DMS153 treated with DMSO at 0.1 percent for 48 hours (cell line): ENCODE data around the gene SPIRE1.
"Not testable (repeated sequence)": the region's sequence is repeated elsewhere in the genome, so short reads cannot be mapped to it uniquely, and the experiment has no call there.

ENCODE experiments used
- DNase-seq: peaks from one replicate; lab custom pipeline; 2025; ENCODE audit not compliant: unreplicated experiment; lab: John Stamatoyannopoulos, UW

Gene SPIRE1

DNA sequence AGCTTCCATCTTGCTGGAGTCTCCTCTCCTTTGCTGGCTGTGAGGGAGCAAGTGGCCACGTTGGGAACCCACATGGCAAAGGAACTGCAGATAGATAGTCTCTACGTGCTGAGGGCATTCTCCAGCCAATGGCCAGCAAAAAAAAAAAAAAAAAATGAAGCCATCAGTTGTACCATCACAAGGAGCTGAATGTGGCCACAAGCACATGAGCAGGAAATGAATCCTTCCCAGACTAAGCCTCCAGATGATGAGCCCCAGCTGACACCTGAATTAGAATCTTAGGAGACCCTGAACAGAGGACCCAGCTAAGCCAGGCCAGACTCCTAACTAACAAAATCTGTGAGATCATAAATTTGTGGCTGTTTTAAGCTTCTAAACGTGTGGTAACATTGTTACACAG is 57.9 kb downstream of the SPIRE1 start:
- no peak for DNase-seq

- DNase-seq: no peak
Observed at GRCh38 chr18:12599543-12599942, 58.4 kb downstream of the SPIRE1 start.

DNA sequence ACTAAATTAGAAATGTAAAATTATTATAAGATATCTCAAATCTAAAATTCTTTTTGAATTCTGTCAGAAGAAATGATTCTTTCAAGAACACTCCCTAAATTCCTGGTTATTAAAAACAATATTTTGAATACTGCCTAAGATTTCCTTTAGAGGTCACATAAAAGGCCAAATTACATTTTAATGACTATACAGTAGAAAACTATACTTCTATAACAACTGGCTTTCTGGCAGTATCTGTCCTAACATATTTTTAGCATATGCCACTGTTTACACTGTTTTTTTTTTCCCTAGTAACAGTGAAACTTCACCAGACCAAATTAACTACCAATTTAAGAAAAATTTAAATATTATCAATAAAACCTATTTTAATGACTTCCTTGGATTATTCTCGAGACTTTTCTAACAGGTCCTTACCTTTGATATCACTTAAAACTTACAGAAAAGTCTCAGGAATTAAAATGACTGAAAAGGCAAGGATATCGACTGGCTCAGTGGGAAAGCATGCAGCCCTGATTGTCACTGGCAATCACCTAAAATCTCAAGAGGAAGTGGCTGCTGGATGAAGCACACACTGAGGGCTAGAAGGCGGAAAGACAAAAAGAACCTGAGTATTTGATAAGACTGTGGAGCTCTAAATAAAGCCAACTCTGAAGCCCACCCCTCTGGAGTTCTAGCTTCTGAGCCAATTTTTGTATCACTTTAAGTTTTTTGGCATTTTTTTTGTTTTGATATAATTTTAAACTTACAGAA is 59.6 kb downstream of the SPIRE1 start:
- DNase-seq: no peak

- no peak for DNase-seq
Observed at GRCh38 chr18:12597760-12598159, 60.1 kb downstream of the SPIRE1 start.

DNA sequence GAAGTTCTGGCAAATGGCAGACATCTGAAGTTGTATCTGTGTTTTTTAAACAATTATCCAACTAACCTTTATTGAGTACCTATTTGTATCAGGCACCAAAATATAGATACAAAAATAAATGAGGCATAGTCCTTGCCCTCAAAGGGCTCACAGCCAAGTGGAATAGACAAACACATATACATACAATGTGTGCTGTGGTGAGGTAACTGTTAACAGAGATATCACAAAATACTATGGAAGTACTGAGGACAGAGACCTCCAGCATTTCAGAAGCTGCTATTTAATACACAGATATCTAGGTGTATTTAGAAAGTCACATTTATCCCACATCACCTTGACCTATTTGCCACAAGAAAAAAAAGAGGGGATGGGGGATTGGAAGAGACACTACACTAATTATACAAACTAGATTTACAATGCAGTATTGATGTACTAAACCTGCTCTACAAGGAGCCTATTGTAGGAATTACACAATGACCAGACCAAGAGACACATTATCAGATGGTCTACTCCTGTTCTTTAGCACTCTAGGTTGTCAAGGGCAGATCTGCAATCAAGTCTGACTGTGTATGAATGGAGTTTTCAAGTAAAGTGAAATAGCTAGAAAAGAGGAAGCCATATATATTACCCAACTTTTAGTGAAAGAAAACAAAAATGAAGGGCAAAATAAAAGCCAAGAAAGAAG is 62.2 kb downstream of the SPIRE1 start:
- DNase-seq: no peak

- no peak for DNase-seq
Observed at GRCh38 chr18:12593866-12594265, 64.0 kb downstream of the SPIRE1 start.

DNA sequence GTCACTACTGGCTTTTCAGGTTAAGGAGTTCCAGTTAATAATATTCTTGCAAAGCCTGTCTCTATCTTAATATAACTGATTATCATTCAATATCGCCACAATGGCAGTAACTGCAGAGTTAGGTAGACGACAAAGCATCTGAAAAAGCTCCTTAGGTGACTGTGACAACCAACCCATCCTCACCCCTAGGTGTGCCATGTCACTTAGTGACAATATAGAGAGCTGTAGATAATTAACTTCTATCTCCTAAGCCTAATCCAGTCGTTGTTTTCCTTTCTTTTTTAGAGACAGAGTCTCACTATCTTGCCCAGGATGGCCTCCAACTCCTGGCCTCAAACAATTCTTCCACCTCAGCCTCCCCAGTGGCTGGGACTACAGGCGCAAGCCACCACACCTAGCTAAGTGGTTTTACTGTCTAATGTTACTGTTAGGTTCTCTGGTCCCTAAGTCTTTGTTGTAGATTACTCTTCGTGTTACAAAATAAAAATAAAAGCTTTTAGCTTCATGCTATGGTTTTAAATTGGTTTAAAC is 65.2 kb downstream of the SPIRE1 start:
- no peak for DNase-seq

GRCh38 chr18:12589448-12589847 is 68.5 kb downstream of the SPIRE1 start:
- no peak for DNase-seq

GRCh38 chr18:12586956-12587355 is 71.0 kb downstream of the SPIRE1 start:
- no peak for DNase-seq

GRCh38 chr18:12585218-12585617 is 72.7 kb downstream of the SPIRE1 start:
- DNase-seq: no peak

DNA sequence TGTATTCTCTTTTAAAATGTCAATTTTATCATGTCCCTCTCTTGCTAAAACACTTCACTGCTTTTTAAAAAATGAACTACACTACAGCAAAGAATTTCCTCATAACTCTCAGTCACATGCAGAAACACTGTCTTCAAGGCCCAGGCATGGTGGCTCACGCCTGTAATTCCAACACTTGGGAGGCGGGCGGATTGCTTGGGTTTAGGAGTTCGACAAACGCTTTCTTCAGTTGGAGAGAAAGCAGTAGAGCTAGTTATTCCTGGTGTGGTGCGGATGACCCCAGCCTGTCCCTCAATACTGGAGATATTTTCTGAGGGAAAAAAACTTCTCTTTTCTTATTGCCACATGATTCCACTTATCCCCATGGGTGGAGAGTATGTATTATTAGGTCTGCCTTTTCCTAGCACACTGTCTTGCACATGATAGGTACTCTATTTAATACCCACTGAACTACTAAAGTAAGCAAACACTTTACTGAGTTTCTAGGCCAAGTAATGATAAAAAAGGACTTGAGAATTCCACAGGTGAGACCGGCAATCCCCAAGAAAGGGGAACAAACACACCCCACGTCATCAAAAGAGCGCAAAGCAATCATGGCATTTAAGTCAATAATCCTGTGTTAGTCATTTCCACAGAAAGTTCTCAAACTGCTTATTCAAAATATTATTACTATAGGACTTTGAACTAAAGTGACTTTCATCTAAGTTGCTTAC is 77.1 kb downstream of the SPIRE1 start:
- DNase-seq: no peak

DNA sequence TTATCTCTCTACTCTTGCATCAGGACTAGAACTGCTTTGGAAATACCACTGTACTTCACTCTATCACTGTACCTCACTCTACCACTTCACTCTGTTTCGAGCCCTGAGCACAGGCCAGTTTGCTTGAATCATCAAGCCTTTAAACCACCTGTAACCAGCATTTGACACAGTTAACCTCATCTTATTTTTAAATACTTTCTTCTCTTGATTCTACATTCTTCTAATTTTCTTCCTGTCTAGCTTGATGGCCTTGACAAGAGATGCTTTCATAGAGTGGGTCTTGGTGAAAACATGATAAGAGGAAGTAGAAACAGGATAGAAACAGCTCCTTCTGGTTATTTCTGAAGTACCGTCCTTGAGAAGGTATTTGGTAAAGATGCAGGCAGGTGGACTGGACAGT is 78.1 kb downstream of the SPIRE1 start:
- no peak for DNase-seq

DNA sequence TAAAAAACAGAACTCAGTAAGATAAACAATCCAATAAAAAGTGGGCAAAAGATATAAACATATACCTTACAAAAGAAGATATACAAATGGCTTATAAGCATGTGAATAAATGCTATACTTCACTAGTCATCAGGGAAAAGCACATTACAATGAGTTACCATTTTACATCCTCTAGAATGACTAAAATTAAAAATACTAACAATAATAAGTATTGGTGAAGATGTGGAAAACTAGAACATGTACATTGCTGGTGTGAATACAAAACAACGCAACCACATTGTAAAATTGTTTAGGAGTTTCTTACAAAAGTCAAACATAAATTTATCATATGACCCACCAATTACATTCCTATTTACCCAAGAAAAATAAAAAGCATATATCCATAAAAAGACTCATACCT is 80.1 kb downstream of the SPIRE1 start:
- no peak for DNase-seq

GRCh38 chr18:12574494-12575185 is 83.3 kb downstream of the SPIRE1 start:
- DNase-seq: no peak

DNA sequence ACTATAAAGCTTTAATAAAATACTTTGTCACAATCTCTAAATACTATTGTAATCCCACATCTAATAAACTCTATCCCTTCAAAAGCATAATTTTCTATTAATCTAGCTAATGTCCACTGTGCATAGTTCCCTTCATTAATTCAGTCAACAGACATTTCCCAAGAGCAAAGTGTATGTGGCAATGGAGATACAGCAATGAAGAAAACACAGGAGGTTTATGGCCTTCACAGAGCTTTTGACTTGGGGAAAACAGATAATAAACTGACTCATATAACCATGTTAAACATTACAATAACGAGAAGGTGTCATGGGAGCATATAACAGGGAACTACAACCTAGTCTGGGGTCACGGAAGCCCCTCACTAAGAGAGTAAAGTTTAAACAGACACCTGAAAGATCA is 86.3 kb downstream of the SPIRE1 start:
- no peak for DNase-seq

DNA sequence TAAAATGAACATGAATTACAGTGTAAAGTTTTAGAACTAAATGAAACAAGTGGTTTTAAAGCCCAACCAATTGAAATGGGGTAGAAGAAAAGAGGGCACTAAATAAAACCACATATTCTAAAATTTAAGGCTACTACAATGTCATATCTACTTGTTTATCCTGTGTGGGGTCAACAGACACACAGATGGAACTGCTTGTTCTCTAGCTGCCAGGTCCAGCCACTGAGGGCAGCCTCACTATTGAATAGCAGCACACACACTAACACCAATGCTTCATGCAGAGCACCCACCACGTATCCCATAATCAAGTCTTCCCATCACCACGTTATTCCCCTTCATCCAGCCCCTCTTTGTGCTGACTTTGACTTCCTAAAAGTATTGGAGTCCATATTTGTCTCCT is 88.1 kb downstream of the SPIRE1 start:
- DNase-seq: no peak

DNA sequence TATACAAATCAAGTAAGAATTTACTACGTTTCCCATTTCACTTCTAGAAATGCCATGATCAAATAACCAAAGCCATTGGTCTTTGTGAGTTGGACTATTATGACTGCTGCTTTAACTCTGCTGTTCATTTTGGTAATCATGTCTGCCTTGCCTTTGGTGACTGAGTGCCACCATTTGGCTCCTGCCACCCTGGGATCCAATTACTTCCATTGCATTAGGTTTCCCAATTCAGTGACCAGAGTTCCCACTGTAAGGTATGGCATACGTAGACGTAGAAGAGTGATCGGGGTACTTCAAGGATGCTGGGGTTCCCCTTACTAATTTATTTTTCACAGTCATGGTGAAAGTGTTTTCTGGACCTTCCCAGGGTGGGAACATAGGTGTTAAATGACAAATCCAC is 90.1 kb downstream of the SPIRE1 start:
- DNase-seq: no peak

DNA sequence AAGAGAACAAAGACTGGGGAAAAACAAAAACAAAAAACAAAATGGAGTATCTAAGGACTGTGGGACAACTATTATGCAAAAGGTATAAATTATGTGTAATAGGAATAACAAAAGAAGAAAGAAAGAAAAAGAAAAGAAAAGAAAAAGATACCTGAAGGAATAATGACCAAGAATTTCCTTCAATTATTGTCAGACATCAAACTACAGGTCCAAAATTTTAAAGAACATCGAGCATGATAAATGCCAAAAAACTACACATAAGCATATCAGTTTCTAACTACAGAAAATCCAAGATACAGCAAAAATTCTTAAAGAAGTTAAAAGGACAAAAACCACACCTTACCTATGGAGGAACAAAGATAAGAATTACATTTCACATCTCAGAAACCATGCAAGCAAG is 93.0 kb downstream of the SPIRE1 start:
- no peak for DNase-seq

DNA sequence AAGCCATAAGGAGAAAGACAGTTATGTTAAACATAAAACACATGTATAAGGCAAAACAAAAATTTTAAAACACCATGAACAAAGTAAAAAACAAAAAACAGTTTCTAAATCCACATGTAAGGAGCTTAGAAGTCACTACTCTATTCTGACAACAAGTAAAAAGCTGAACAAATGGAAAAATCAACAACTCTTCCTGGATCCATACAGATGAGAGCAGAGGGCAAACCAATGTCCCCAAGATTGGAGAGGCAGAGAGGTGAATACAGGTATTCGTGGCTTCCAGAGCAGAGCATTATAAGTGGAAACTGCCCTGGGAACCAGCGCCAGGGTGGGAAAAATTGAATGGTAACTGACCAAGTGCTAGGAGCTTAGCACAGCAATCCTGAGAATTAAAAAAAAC is 93.5 kb downstream of the SPIRE1 start:
- DNase-seq: no peak

- not testable (repeated sequence) for DNase-seq
Observed at GRCh38 chr18:12560600-12560999, 97.3 kb downstream of the SPIRE1 start.

GRCh38 chr18:12559319-12559718 is 98.6 kb downstream of the SPIRE1 start:
- no peak for DNase-seq
